Measurements from ENCODE around the gene MEIOB. TPM values are rescaled to one million over a fixed set of nuclear protein-coding genes. Genes with fewer than 3 reads are reported as not detected.
A peak's percentile ranks its signal among the peaks of the same experiment; 100 is the strongest.
"Not testable (repeated sequence)": the region's sequence is repeated elsewhere in the genome, so short reads cannot be mapped to it uniquely, and the experiment has no call there.

Gene MEIOB
- total RNA-seq (not detected), polyA plus RNA-seq (under 1 TPM in 1 of 3 donors, not detected in 2; 0.13 TPM)
- long read RNA-seq, donor 1, result 0 reads
- long read RNA-seq, donor 2, result 0 reads
- long read RNA-seq, donor 3, result 0 reads
- long read RNA-seq, donor 4, result 0 reads
- long read RNA-seq, donor 5, result 0 reads
- long read RNA-seq, donor 6, result 0 reads
- long read RNA-seq, donor 7, result 0 reads
- long read RNA-seq, donor 8, result 0 reads
- long read RNA-seq, donor 9, result 0 reads
- long read RNA-seq, donor 10, result 0 reads

- Histone ChIP-seq H3K36me3 (no peaks in the 10 kb centered on the region), H3K27me3 (peaks cover 0 to 60% (median 26%) of the 10 kb centered on the region in 3 donors), H3K4me1 (peaks cover 0 to 12% (median 4%) of the 10 kb centered on the region in 4 donors), H3K9me3 (peaks cover 0 to 6% (median 1%) of the 10 kb centered on the region in 4 donors), H3K4me3 (peak within 1 kb of the TSS in 3 of 4 donors; percentile 11 to 31 (median 13)), H3K27ac (no peak within 1 kb of the TSS)
- peak in 1 of 2 donors; percentile 46 for DNase-seq
- intact Hi-C loops (cut with DNase I; ENCODE audit: low total_unique reads), result no loop called here
- TF ChIP-seq POLR2A (IDR thresholded peaks at IDR 0.05), result no peak
- TF ChIP-seq EP300 (IDR thresholded peaks at IDR 0.05), result no peak
- no peak for TF ChIP-seq POLR2AphosphoS5 (IDR thresholded peaks at IDR 0.05)
- no peak for TF ChIP-seq CTCF (IDR thresholded peaks at IDR 0.05)
- 6 to 15% (median 14%) methylated on average over 36 to 68 of the region's 68 CpGs for WGBS, 5 donors
These were observed at the start of gene MEIOB for GRCh38 chr16:1871974-1872635. Gene MEIOB, minus strand, starts transcription at chr16:1872164. Its CDS starts 3,989 bp downstream, at chr16:1868175.

- H3K9me3 ChIP-seq, result no peaks in the 10 kb centered on the region
- intact Hi-C loops (cut with DNase I; ENCODE audit: low total_unique reads), result no loop called here
- 6 to 18% (median 12%) methylated on average over 14 to 15 of the region's 15 CpGs for WGBS, 5 donors
- peaks cover 10 to 37% (median 26%) of the 10 kb centered on the region in 4 donors for H3K4me1 ChIP-seq
- no peak overlapping the region for H3K27ac ChIP-seq
- H3K4me3 ChIP-seq, result no peak overlapping the region
- peaks cover 15 to 100% (median 71%) of the 10 kb centered on the region in 3 donors for H3K27me3 ChIP-seq
- no peaks in the 10 kb centered on the region for H3K36me3 ChIP-seq
- TF ChIP-seq POLR2A (IDR thresholded peaks at IDR 0.05), result no peak
- DNase-seq, result peak; percentile 64 to 68
These were observed 48.8 kb upstream of the MEIOB start for GRCh38 chr16:1920727-1921171.

GRCh38 chr16:1920122-1920521, 48.2 kb upstream of the MEIOB start:
- H3K4me3 ChIP-seq; intact Hi-C loops (cut with DNase I; ENCODE audit: low total_unique reads); H3K27ac ChIP-seq; H3K36me3 ChIP-seq; H3K9me3 ChIP-seq; DNase-seq: not testable (repeated sequence)
- 53 to 69% (median 67%) methylated on average over 17 to 21 of the region's 21 CpGs for WGBS, 5 donors
- Histone ChIP-seq H3K4me1 (peaks cover 10 to 37% (median 26%) of the 10 kb centered on the region in 4 donors), H3K27me3 (peaks cover 15 to 100% (median 74%) of the 10 kb centered on the region in 3 donors)

GRCh38 chr16:1919327-1919998, 47.5 kb upstream of the MEIOB start:
- Histone ChIP-seq H3K36me3 (no peaks in the 10 kb centered on the region), H3K4me1 (peaks cover 10 to 43% (median 27%) of the 10 kb centered on the region in 4 donors), H3K9me3 (no peaks in the 10 kb centered on the region), H3K27me3 (peaks cover 15 to 100% (median 74%) of the 10 kb centered on the region in 3 donors), H3K4me3 (no peak overlapping the region), H3K27ac (no peak overlapping the region)
- TF ChIP-seq POLR2A (IDR thresholded peaks at IDR 0.05) (no peak), CTCF (IDR thresholded peaks at IDR 0.05) (no peak), EP300 (IDR thresholded peaks at IDR 0.05) (no peak), POLR2AphosphoS5 (IDR thresholded peaks at IDR 0.05) (no peak)
- 28 to 47% (median 39%) methylated on average over 9 to 30 of the region's 30 CpGs for WGBS, 5 donors
- peak in 1 of 2 donors; percentile 5 for DNase-seq
- intact Hi-C loops (cut with DNase I; ENCODE audit: low total_unique reads), result no loop called here

Measured in stomach (tissue), 19 donors.